Measurements from ENCODE around the gene RALGPS2.
A peak's percentile ranks its signal among the peaks of the same experiment; 100 is the strongest.

Gene RALGPS2

GRCh38 chr1:178724728-178725465 is at the start of gene RALGPS2:
Gene RALGPS2 (plus strand): TSS chr1:178725244. CDS start chr1:178776765, 51,521 bp downstream.
- peak; percentile 55 for DNase-seq

- DNase-seq: no peak
Observed at GRCh38 chr1:178679237-178679636, 45.8 kb upstream of the RALGPS2 start.

- DNase-seq: no peak
Observed at GRCh38 chr1:178682429-178682828, 42.6 kb upstream of the RALGPS2 start.

- no peak for DNase-seq
Observed at GRCh38 chr1:178682886-178683285, 42.2 kb upstream of the RALGPS2 start.

GRCh38 chr1:178683291-178683690 is 41.8 kb upstream of the RALGPS2 start:
- DNase-seq: no peak

GRCh38 chr1:178684111-178684510 is 40.9 kb upstream of the RALGPS2 start:
- no peak for DNase-seq

GRCh38 chr1:178684542-178685000 is 40.5 kb upstream of the RALGPS2 start:
- no peak for DNase-seq

GRCh38 chr1:178686407-178686806 is 38.6 kb upstream of the RALGPS2 start:
- no peak for DNase-seq

- DNase-seq: no peak
Observed at GRCh38 chr1:178688244-178688643, 36.8 kb upstream of the RALGPS2 start.

- DNase-seq: no peak
Observed at GRCh38 chr1:178689769-178690168, 35.3 kb upstream of the RALGPS2 start.

GRCh38 chr1:178690496-178690895 is 34.5 kb upstream of the RALGPS2 start:
- no peak for DNase-seq

- no peak for DNase-seq
Observed at GRCh38 chr1:178692564-178693327, 32.3 kb upstream of the RALGPS2 start.

- DNase-seq: no peak
Observed at GRCh38 chr1:178693366-178693765, 31.7 kb upstream of the RALGPS2 start.

GRCh38 chr1:178694923-178695525 is 30.0 kb upstream of the RALGPS2 start:
- no peak for DNase-seq

GRCh38 chr1:178702146-178702545 is 22.9 kb upstream of the RALGPS2 start:
- DNase-seq: no peak

GRCh38 chr1:178704833-178705232 is 20.2 kb upstream of the RALGPS2 start:
- DNase-seq: no peak

GRCh38 chr1:178706432-178706831 is 18.6 kb upstream of the RALGPS2 start:
- DNase-seq: no peak

GRCh38 chr1:178713259-178713658 is 11.8 kb upstream of the RALGPS2 start:
- no peak for DNase-seq

GRCh38 chr1:178714453-178714852 is 10.6 kb upstream of the RALGPS2 start:
- no peak for DNase-seq

GRCh38 chr1:178716111-178716510 is 8.9 kb upstream of the RALGPS2 start:
- DNase-seq: no peak

GRCh38 chr1:178718520-178718919 is 6.5 kb upstream of the RALGPS2 start:
- DNase-seq: no peak

GRCh38 chr1:178723546-178723945 is 1.5 kb upstream of the RALGPS2 start:
- DNase-seq: no peak

GRCh38 chr1:178724376-178724727 is 692 bp upstream of the RALGPS2 start:
- DNase-seq: no peak
